ENCODE results near the gene C2CD4B.

Gene C2CD4B

DNA sequence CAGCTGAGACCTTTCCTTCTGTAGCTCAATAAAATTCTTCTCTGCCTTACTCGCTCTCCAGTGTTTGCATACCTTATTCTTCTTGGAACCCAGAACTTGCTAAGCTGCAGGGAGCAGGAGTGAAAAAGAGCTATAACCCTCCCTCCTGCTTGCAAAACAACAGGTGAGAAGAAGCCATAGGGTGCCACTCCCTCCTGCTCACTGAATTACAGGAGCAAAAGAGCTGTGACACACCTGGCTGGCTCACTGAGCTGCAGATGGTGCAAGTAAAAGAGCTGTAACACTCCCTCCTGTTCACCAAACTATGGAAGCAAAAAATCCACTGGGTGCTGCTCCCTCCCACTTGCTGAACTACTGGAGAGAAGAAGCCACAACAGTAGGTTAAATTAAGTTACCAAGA is 44.2 kb upstream of the C2CD4B start:
- no peak overlapping the region for H3K14ac ChIP-seq (ENCODE audit: low read length in 2 of 2)
- peaks cover 4 to 13% of the 10 kb centered on the region in 2 experiments for H3K27me3 ChIP-seq (ENCODE audit: control insufficient read depth in 1 of 2, insufficient read depth in 1 of 2, low read length in 2 of 2)
- no peak overlapping the region for H2AFZ ChIP-seq (ENCODE audit: low read depth, low read length)
- H2BK15ac ChIP-seq (ENCODE audit: low read depth, poor library complexity, severe bottlenecking): no peak overlapping the region
- H3K79me1 ChIP-seq (replicated peaks; ENCODE audit: low read length, poor library complexity, severe bottlenecking): no peaks in the 10 kb centered on the region
- no peak overlapping the region for H2BK5ac ChIP-seq (ENCODE audit: low read depth, low read length, poor library complexity, severe bottlenecking)
- H3K9ac ChIP-seq (ENCODE audit: low read length): no peak overlapping the region
- no peak overlapping the region for H3K23ac ChIP-seq (ENCODE audit: low read length in 2 of 2)
- peaks cover 29% of the 10 kb centered on the region for H3K9me3 ChIP-seq (ENCODE audit: control insufficient read depth, low read length)
- H4K8ac ChIP-seq (ENCODE audit: low read length): no peak overlapping the region
- DNase-seq: no peak
- H2AK5ac ChIP-seq (ENCODE audit: low read length, severe bottlenecking): no peak overlapping the region
- no peak overlapping the region for H3K4me3 ChIP-seq (ENCODE audit: insufficient read depth in 1 of 2, low read depth in 1 of 2, low read length in 2 of 2)
- H3K4me1 ChIP-seq (ENCODE audit: control insufficient read depth, insufficient read depth, low read depth, low read length): no peaks in the 10 kb centered on the region
- no peak overlapping the region for H3K4me2 ChIP-seq (ENCODE audit: low read length, poor library complexity, severe bottlenecking)
- H3K4ac ChIP-seq (ENCODE audit: low read depth in 1 of 2, low read length in 2 of 2): no peak overlapping the region
- H4K91ac ChIP-seq (ENCODE audit: low read length): no peak overlapping the region
- no peak overlapping the region for H3K18ac ChIP-seq (ENCODE audit: low read depth in 1 of 2, low read length in 2 of 2)
- no peak overlapping the region for H2BK120ac ChIP-seq (ENCODE audit: low read depth, low read length)
- no peaks in the 10 kb centered on the region for H3K36me3 ChIP-seq (ENCODE audit: control insufficient read depth in 1 of 2, insufficient read depth in 2 of 2, low read depth in 1 of 2, low read length in 2 of 2)
- no peak overlapping the region for H3K27ac ChIP-seq (ENCODE audit: low read length, poor library complexity, severe bottlenecking)
- WGBS: 54% methylated on average over 1 of the region's 1 CpG
- H2BK12ac ChIP-seq (ENCODE audit: low read length in 2 of 2): no peak overlapping the region

DNA sequence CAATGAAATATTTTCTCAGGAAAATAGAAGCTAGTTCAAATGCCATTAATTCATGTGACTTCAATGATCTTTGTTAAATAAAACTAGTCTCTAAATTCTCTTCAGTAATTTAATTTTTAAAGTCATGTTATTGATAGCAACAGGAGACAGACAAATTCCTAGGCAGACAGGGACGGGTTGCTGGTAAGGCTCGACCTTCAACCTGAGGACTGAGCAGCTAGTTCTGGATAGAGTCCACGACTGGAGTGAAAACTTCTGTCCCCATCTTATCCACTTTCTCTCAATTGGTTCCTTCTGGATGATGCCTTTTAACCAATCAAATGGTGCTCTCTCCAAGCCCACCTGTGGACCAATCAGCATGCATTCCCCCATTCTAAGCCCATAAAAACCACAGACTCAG is 43.8 kb upstream of the C2CD4B start:
- Histone ChIP-seq H3K4ac (ENCODE audit: low read depth in 1 of 2, low read length in 2 of 2) (no peak overlapping the region), H2BK12ac (ENCODE audit: low read length in 2 of 2) (no peak overlapping the region), H4K8ac (ENCODE audit: low read length) (no peak overlapping the region), H3K79me1 (replicated peaks; ENCODE audit: low read length, poor library complexity, severe bottlenecking) (no peaks in the 10 kb centered on the region), H3K4me3 (ENCODE audit: insufficient read depth in 1 of 2, low read depth in 1 of 2, low read length in 2 of 2) (no peak overlapping the region), H2BK15ac (ENCODE audit: low read depth, poor library complexity, severe bottlenecking) (no peak overlapping the region), H3K23ac (ENCODE audit: low read length in 2 of 2) (no peak overlapping the region), H3K4me1 (ENCODE audit: control insufficient read depth, insufficient read depth, low read depth, low read length) (no peaks in the 10 kb centered on the region), H3K36me3 (ENCODE audit: control insufficient read depth in 1 of 2, insufficient read depth in 2 of 2, low read depth in 1 of 2, low read length in 2 of 2) (no peaks in the 10 kb centered on the region), H2BK5ac (ENCODE audit: low read depth, low read length, poor library complexity, severe bottlenecking) (no peak overlapping the region), H2AK5ac (ENCODE audit: low read length, severe bottlenecking) (no peak overlapping the region), H2AFZ (ENCODE audit: low read depth, low read length) (no peak overlapping the region), H3K14ac (ENCODE audit: low read length in 2 of 2) (no peak overlapping the region), H2BK120ac (ENCODE audit: low read depth, low read length) (no peak overlapping the region), H4K91ac (ENCODE audit: low read length) (no peak overlapping the region), H3K18ac (ENCODE audit: low read depth in 1 of 2, low read length in 2 of 2) (no peak overlapping the region), H3K4me2 (ENCODE audit: low read length, poor library complexity, severe bottlenecking) (no peak overlapping the region), H3K27me3 (ENCODE audit: control insufficient read depth in 1 of 2, insufficient read depth in 1 of 2, low read length in 2 of 2) (peaks cover 4 to 13% of the 10 kb centered on the region in 2 experiments), H3K27ac (ENCODE audit: low read length, poor library complexity, severe bottlenecking) (no peak overlapping the region), H3K9ac (ENCODE audit: low read length) (no peak overlapping the region), H3K9me3 (ENCODE audit: control insufficient read depth, low read length) (peaks cover 29% of the 10 kb centered on the region)
- 82% methylated on average over 3 of the region's 3 CpGs for whole genome bisulfite sequencing
- DNase-seq: no peak

DNA sequence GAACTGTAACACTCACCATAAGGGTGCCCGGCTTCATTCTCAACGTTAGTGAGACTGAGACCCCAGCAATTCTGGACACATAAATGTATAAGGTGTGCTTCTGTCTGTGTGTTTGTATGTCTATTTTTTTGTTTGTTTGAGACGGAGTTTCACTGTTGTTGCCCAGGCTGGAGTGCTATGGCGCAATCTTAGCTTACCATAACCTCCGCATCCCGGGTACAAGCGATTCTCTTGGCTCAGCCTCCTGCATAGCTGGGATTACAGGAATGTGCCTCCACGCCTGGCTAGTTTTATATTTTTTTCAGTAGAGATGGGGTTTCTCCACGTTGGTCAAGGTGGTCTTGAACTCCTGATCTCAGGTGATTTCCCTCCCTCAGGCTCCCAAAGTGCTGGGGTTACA is 43.3 kb upstream of the C2CD4B start:
- Histone ChIP-seq H3K9ac (ENCODE audit: low read length) (no peak overlapping the region), H3K18ac (ENCODE audit: low read depth in 1 of 2, low read length in 2 of 2) (no peak overlapping the region), H3K27me3 (ENCODE audit: control insufficient read depth in 1 of 2, insufficient read depth in 1 of 2, low read length in 2 of 2) (peaks cover 4 to 13% of the 10 kb centered on the region in 2 experiments), H2BK120ac (ENCODE audit: low read depth, low read length) (no peak overlapping the region), H3K36me3 (ENCODE audit: control insufficient read depth in 1 of 2, insufficient read depth in 2 of 2, low read depth in 1 of 2, low read length in 2 of 2) (no peaks in the 10 kb centered on the region), H3K4me1 (ENCODE audit: control insufficient read depth, insufficient read depth, low read depth, low read length) (no peaks in the 10 kb centered on the region), H3K14ac (ENCODE audit: low read length in 2 of 2) (no peak overlapping the region), H3K27ac (ENCODE audit: low read length, poor library complexity, severe bottlenecking) (no peak overlapping the region), H2BK15ac (ENCODE audit: low read depth, poor library complexity, severe bottlenecking) (no peak overlapping the region), H3K79me1 (replicated peaks; ENCODE audit: low read length, poor library complexity, severe bottlenecking) (no peaks in the 10 kb centered on the region), H4K8ac (ENCODE audit: low read length) (no peak overlapping the region), H3K4me3 (ENCODE audit: insufficient read depth in 1 of 2, low read depth in 1 of 2, low read length in 2 of 2) (no peak overlapping the region), H3K4ac (ENCODE audit: low read depth in 1 of 2, low read length in 2 of 2) (no peak overlapping the region), H2AK5ac (ENCODE audit: low read length, severe bottlenecking) (no peak overlapping the region), H4K91ac (ENCODE audit: low read length) (no peak overlapping the region), H3K9me3 (ENCODE audit: control insufficient read depth, low read length) (peaks cover 29% of the 10 kb centered on the region), H3K23ac (ENCODE audit: low read length in 2 of 2) (no peak overlapping the region), H2AFZ (ENCODE audit: low read depth, low read length) (no peak overlapping the region), H2BK5ac (ENCODE audit: low read depth, low read length, poor library complexity, severe bottlenecking) (no peak overlapping the region), H2BK12ac (ENCODE audit: low read length in 2 of 2) (no peak overlapping the region), H3K4me2 (ENCODE audit: low read length, poor library complexity, severe bottlenecking) (no peak overlapping the region)
- WGBS: 89% methylated on average over 9 of the region's 9 CpGs
- DNase-seq: no peak

DNA sequence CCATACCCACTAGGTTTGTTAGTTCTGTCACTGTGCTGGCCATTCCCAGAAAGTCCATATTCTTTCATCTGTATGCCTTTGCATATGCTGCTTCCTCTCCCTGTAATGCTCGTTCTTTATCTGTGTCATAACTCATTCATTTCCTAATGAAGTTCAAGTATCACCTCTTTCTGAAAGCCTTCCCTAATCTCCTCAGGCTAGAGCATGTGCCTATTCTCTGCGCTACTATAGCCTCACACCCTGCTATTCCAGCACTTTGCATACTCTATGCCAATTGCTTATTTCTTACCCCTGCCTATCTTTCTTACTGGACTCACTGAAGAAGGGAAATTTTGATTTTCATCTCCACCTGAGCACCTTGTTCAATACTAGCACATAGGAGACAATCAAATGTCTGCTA is 25.6 kb upstream of the C2CD4B start:
- no peak overlapping the region for H3K4me3 ChIP-seq (ENCODE audit: insufficient read depth in 1 of 2, low read depth in 1 of 2, low read length in 2 of 2)
- no peak overlapping the region for H2AK5ac ChIP-seq (ENCODE audit: low read length, severe bottlenecking)
- H2BK15ac ChIP-seq (ENCODE audit: low read depth, poor library complexity, severe bottlenecking): no peak overlapping the region
- no peak overlapping the region for H3K4ac ChIP-seq (ENCODE audit: low read depth in 1 of 2, low read length in 2 of 2)
- no peaks in the 10 kb centered on the region for H3K4me1 ChIP-seq (ENCODE audit: control insufficient read depth, insufficient read depth, low read depth, low read length)
- H4K8ac ChIP-seq (ENCODE audit: low read length): no peak overlapping the region
- no peak overlapping the region for H2BK5ac ChIP-seq (ENCODE audit: low read depth, low read length, poor library complexity, severe bottlenecking)
- H3K36me3 ChIP-seq (ENCODE audit: control insufficient read depth in 1 of 2, insufficient read depth in 2 of 2, low read depth in 1 of 2, low read length in 2 of 2): no peaks in the 10 kb centered on the region
- no peak overlapping the region for H3K14ac ChIP-seq (ENCODE audit: low read length in 2 of 2)
- no peak for DNase-seq
- H3K18ac ChIP-seq (ENCODE audit: low read depth in 1 of 2, low read length in 2 of 2): no peak overlapping the region
- no peak overlapping the region for H2BK120ac ChIP-seq (ENCODE audit: low read depth, low read length)
- no peak overlapping the region for H3K9ac ChIP-seq (ENCODE audit: low read length)
- WGBS: 68% methylated on average over 2 of the region's 2 CpGs
- H3K27ac ChIP-seq (ENCODE audit: low read length, poor library complexity, severe bottlenecking): no peak overlapping the region
- no peak overlapping the region for H2BK12ac ChIP-seq (ENCODE audit: low read length in 2 of 2)
- H4K91ac ChIP-seq (ENCODE audit: low read length): no peak overlapping the region
- no peaks in the 10 kb centered on the region for H3K9me3 ChIP-seq (ENCODE audit: control insufficient read depth, low read length)
- no peak overlapping the region for H2AFZ ChIP-seq (ENCODE audit: low read depth, low read length)
- H3K27me3 ChIP-seq (ENCODE audit: control insufficient read depth in 1 of 2, insufficient read depth in 1 of 2, low read length in 2 of 2): peaks cover 7 to 43% of the 10 kb centered on the region in 2 experiments
- no peak overlapping the region for H3K23ac ChIP-seq (ENCODE audit: low read length in 2 of 2)
- H3K4me2 ChIP-seq (ENCODE audit: low read length, poor library complexity, severe bottlenecking): no peak overlapping the region
- no peaks in the 10 kb centered on the region for H3K79me1 ChIP-seq (replicated peaks; ENCODE audit: low read length, poor library complexity, severe bottlenecking)

Measured in mesenchymal stem cell (in vitro differentiated cells and primary cell).